HG03108 (cell line): ENCODE measurements around the gene GFPT2.

Experiments
- ATAC-seq: cut with Tn5 transposase; IDR thresholded peaks from one replicate; pipeline ENCODE4 v1.9.1; 2021; ENCODE audit warnings: moderate library complexity; ENCODE audit not compliant: unreplicated experiment

Gene GFPT2

DNA sequence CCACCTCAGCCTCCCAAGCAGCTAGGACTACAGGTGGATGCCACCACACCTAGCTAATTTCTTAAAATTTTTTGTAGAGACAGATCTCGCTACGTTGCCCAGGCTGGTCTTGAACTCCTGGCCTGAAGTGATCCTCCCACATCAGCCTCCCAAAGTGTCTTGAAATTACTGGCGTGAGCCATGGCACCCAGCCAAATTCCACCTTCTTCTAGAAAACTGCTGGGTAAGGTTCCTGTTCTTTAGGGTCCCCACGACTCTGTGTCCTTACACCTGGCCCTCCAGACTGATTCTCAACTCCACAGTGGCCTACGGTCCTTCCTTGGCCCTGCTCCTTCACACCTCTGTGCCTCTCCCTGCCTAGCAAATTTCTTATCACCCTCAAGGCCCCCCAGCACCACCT, 63.2 kb downstream of the GFPT2 start:
- ATAC-seq, result no peak

GRCh38 chr5:180289433-180289832, 63.7 kb downstream of the GFPT2 start:
- ATAC-seq, result no peak

DNA sequence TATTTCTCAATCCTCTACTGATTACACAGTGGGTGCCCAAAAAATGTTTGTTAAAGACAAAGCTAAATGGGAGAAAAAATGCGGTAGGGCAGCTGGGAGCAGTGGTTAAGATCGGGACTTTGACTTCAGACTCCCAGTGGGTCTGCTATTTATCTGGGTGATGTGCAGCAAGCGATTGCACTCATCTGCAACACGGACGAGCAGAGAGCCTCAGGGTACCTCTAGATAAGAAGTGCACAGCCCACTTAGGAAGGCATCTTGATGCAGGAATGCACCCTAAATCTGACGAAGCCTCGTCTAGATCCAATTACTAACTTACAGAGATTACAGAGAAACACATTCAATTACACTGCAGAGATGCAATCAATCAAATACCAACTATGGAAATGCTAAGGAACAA, 65.3 kb downstream of the GFPT2 start:
- ATAC-seq, result no peak

DNA sequence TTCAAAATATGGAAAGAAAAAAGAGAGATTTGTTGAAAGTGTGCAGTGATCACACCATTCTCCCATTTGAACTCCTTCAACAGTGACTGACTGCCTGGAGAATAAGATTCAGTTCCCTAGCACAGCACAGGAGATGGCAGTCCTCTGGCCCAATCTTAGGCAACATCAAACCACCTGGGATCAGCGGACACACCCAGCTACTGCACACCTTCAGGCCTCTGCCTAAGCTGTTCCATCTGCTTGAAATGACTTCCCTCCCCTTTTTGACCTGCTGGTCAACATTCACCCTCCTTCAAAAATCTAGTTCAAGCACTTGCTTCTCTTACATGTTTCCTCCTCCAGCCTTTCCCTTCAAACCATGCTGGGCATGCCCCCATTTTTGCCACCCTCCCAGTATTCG, 65.7 kb downstream of the GFPT2 start:
- no peak for ATAC-seq

- ATAC-seq, result no peak
Measured at GRCh38 chr5:180284149-180284548, 69.0 kb downstream of the GFPT2 start.

GRCh38 chr5:180283026-180283615, 70.0 kb downstream of the GFPT2 start:
- no peak for ATAC-seq

- ATAC-seq, result no peak
Measured at GRCh38 chr5:180282281-180282680, 70.9 kb downstream of the GFPT2 start.

DNA sequence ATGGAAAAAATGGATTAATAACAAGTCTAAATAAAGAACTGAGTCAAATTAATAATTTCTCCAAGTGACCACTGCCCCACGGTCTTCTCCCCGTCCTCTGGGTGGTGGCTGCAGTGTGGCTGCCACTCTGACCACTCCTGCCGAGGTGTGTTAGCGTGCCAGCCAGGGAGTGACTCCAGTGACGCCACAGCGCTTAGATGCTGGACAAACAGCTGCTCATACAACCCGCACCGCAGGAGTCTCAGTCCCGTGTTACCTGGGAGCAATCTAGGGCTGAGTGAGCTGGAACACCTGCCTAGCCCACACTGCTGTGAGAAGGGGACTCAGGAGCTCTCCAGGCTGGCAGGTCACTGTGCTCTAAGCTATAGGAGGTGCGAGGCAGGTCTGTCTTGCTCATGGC, 71.4 kb downstream of the GFPT2 start:
- ATAC-seq, result no peak

DNA sequence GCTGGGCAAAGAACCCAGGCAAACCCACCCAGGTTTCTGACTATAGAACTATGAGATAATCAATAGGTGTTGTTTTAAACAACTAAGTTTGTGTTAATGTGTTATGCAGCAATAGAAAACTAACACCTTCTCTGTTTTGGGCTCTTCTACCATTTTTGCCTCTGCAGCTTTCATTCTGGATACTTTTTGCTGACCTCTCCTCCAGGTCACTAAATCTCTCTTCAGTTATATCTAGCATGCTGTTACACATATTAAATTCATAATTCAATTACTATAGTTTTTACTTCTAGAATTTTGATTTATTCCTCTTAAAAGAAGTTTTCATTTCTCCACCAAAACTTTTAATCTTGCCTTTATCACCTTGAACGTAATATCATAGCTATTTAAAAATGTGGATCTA, 78.4 kb downstream of the GFPT2 start:
- no peak for ATAC-seq

- ATAC-seq, result no peak
Measured at GRCh38 chr5:180271221-180271620, 81.9 kb downstream of the GFPT2 start.

DNA sequence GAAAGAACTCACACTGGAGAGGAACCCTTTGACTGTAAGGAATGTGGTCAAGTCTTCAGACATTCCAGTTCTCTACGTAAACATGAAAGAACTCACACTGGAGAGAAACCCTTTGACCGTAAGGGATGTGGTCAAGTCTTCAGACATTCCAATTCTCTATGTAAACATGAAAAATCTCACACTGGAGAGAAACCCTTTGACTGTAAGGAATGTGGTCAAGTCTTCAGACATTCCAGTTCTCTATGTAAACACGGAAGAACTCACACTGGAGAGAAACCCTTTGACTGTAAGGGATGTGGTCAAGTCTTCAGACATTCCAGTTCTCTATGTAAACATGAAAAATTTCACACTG, 93.9 kb downstream of the GFPT2 start:
- no peak for ATAC-seq

GRCh38 chr5:180253036-180253824, 99.9 kb downstream of the GFPT2 start:
- no peak for ATAC-seq

DNA sequence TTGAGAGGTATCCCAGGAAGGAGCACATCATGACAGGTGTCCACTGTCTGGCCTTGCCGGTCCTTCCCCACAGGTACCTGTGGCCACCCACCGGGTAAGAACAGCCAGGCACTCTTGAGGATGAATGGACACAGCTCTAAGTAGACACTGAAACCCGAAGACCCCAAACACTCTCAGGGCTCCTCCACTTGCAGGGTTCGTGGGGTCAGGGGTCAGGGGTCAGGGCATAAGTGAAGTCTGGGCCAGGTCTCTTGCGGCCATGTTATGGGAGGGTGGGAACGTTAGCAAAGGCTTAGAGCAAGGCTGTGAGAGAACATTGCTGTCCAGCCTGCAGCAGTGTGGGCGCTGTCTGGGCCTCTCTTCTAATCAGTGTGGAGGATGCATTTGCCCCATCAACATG, 101.2 kb downstream of the GFPT2 start:
- no peak for ATAC-seq

- ATAC-seq, result no peak
Measured at GRCh38 chr5:180251141-180251540, 102.0 kb downstream of the GFPT2 start.
